SU-DHL-6 (cell line): ENCODE measurements around the gene STK32C.

Experiments used
- H2AFZ ChIP-seq: fragments of 200-600 bp; sonication (generic); 2 replicates; pipeline ENCODE4 v1.6.1; 2014; ENCODE audit warnings: low read depth, mild to moderate bottlenecking, moderate library complexity, mixed read lengths, antibody characterized with exemption, low read length; ENCODE audit not compliant: severe bottlenecking
- H3F3A ChIP-seq: fragments of 200-600 bp; shearing (Covaris generic); 2 replicates; pipeline ENCODE4 v1.6.0; 2016; ENCODE audit warnings: antibody characterized with exemption, mild to moderate bottlenecking; ENCODE audit not compliant: insufficient read depth
- H3K27ac ChIP-seq: fragments of 200-600 bp; sonication (generic); 2 replicates; pipeline ENCODE4 v1.5.1; 2016; ENCODE audit warnings: low read depth, mild to moderate bottlenecking, low read length, moderate library complexity, mixed read lengths
- H3K27me3 ChIP-seq: fragments of 200-600 bp; sonication (generic), shearing (Covaris generic); 2 replicates; pipeline ENCODE4 v1.6.0; 2014; ENCODE audit warnings: mild to moderate bottlenecking, low read length
- H3K36me3 ChIP-seq: fragments of 200-600 bp; sonication (generic); 2 replicates; pipeline ENCODE4 v1.6.1; 2014; ENCODE audit warnings: mild to moderate bottlenecking, low read length, mixed read lengths
- H3K4me2 ChIP-seq: fragments of 300-600, 200-600 bp; shearing (Covaris generic), sonication (generic); 2 replicates; pipeline ENCODE4 v1.6.0; 2014; ENCODE audit warnings: low read length, low read depth, mild to moderate bottlenecking; ENCODE audit not compliant: poor library complexity, severe bottlenecking
- H3K4me3 ChIP-seq: fragments of 200-600 bp; sonication (generic); 2 replicates; pipeline ENCODE4 v1.5.1; 2014; ENCODE audit warnings: antibody characterized with exemption, low read length, mild to moderate bottlenecking, mixed read lengths; ENCODE audit not compliant: insufficient read depth, poor library complexity, severe bottlenecking
- H3K79me2 ChIP-seq: fragments of 200-600 bp; sonication (generic); 2 replicates; pipeline ENCODE4 v1.6.1; 2014; ENCODE audit warnings: mild to moderate bottlenecking, low read length, moderate library complexity; ENCODE audit not compliant: insufficient read depth
- H3K9ac ChIP-seq: fragments of 200-600 bp; sonication (generic); 2 replicates; pipeline ENCODE4 v1.7.0; 2014; ENCODE audit warnings: mild to moderate bottlenecking, low read length
- H3K9me2 ChIP-seq: fragments of 200-600 bp; sonication (generic); replicated peaks from 2 replicates; pipeline ENCODE4 v1.6.1; 2014; ENCODE audit warnings: low read length; ENCODE audit not compliant: insufficient read depth
- H3K9me3 ChIP-seq: fragments of 200-600 bp; sonication (generic); 2 replicates; pipeline ENCODE4 v1.6.1; 2014; ENCODE audit warnings: low read length, mixed read lengths; ENCODE audit not compliant: insufficient read depth
- H4K20me1 ChIP-seq: fragments of 200-600 bp; sonication (generic); 2 replicates; pipeline ENCODE4 v1.6.1; 2014; ENCODE audit warnings: low read depth, mild to moderate bottlenecking, antibody characterized with exemption, low read length, moderate library complexity, mixed read lengths
- EZH2phosphoT487 ChIP-seq: fragments of 200-600 bp; sonication (generic), shearing (Covaris generic); conservative IDR thresholded peaks from 2 replicates; pipeline ENCODE4 v1.6.1; 2018; ENCODE audit warnings: mild to moderate bottlenecking, antibody characterized with exemption, low read length, moderate library complexity, mixed read lengths
- TF ChIP-seq, protein P1 (sequence below): fragments of 200-600 bp; sonication (generic); IDR thresholded peaks from one replicate; pipeline ENCODE4 v1.5.1; 2017; ENCODE audit warnings: antibody characterized with exemption, mild to moderate bottlenecking, low read length, moderate library complexity; ENCODE audit not compliant: insufficient read depth, poor library complexity, severe bottlenecking

STK32C gene

DNA sequence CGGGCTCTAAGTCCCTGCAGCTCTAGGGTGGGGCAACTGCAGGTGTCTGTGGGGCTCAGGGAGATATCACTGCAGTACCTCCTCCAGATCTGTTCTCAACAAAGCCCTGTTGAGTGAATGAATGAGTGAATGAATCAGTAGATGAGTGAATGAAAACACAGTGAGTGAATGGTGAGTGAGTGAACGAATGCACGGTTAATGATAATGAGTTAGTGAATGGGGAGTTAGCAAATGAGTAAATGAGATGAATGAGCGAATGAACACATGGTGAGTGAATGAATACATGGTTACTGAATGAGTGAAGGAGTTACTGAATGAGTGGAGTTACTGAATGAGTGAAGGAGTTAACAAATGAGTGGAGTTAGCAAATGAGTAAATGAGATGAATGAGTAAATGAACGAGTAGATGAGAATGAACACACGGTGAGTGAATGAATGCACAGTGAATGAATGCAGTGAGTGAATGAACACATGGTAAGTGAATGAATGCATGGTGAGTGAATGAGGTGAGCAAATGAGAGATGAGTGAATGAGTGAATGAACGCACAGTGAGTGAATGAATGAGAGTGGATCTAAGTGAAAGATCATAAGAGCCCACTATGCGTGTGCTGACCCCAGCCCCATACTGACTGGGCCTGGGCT lies 34.3 kb downstream of the STK32C start:
- Histone ChIP-seq H3K27me3 (no peaks in the 10 kb centered on the region), H3F3A (no peaks in the 10 kb centered on the region), H3K4me3 (no peak overlapping the region), H3K27ac (no peak overlapping the region), H3K9me2 (no peaks in the 10 kb centered on the region), H3K79me2 (no peaks in the 10 kb centered on the region), H2AFZ (no peak overlapping the region), H3K4me2 (no peak overlapping the region), H4K20me1 (no peaks in the 10 kb centered on the region), H3K9ac (no peak overlapping the region), H3K9me3 (no peaks in the 10 kb centered on the region), H3K36me3 (no peaks in the 10 kb centered on the region)
- TF ChIP-seq, protein P1, sequence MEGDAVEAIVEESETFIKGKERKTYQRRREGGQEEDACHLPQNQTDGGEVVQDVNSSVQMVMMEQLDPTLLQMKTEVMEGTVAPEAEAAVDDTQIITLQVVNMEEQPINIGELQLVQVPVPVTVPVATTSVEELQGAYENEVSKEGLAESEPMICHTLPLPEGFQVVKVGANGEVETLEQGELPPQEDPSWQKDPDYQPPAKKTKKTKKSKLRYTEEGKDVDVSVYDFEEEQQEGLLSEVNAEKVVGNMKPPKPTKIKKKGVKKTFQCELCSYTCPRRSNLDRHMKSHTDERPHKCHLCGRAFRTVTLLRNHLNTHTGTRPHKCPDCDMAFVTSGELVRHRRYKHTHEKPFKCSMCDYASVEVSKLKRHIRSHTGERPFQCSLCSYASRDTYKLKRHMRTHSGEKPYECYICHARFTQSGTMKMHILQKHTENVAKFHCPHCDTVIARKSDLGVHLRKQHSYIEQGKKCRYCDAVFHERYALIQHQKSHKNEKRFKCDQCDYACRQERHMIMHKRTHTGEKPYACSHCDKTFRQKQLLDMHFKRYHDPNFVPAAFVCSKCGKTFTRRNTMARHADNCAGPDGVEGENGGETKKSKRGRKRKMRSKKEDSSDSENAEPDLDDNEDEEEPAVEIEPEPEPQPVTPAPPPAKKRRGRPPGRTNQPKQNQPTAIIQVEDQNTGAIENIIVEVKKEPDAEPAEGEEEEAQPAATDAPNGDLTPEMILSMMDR = no peak
- TF ChIP-seq EZH2phosphoT487 = no peak

DNA sequence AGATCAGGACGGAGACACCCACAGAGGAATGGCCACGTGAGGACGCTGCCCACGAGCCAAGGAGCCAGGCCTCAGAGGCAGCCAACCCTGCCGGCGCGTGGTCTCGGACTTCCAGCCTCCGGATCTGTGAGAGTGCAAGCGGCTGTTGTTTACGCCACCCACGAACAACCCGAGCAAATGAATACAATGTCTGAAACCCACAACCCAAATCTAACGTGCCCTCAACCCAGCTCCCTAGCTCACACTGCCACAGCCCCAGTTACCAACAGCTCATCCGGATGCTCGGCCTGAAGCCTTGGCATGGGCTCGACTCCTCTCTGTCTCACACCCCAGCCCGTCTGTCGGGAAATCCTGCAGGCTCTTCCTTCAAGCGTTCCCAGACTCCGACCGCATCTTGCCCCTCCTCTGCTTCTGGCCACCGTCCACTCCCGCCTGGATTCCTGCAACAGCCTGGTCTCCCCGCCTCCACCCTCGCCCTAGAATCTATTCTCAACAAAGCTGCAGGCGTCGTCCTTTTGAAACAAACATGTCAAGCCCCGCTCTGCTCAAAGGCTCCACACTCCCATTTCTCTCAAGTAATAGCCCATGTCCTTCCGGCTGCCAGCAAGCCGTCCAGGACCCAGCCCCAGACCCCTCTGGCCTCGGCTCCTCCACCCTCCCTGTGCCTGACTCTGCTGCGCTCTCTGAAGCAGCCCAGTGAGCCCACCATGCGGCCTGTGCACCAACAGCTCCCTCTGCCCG lies 35.3 kb downstream of the STK32C start:
- TF ChIP-seq, protein P1 = no peak
- TF ChIP-seq EZH2phosphoT487 = no peak
- Histone ChIP-seq H3K9me2 (no peaks in the 10 kb centered on the region), H3K4me2 (no peak overlapping the region), H3K27ac (no peak overlapping the region), H3K4me3 (no peak overlapping the region), H3K79me2 (no peaks in the 10 kb centered on the region), H3K9me3 (no peaks in the 10 kb centered on the region), H3F3A (no peaks in the 10 kb centered on the region), H2AFZ (no peak overlapping the region), H3K36me3 (no peaks in the 10 kb centered on the region), H3K27me3 (no peaks in the 10 kb centered on the region), H3K9ac (no peak overlapping the region), H4K20me1 (no peaks in the 10 kb centered on the region)

DNA sequence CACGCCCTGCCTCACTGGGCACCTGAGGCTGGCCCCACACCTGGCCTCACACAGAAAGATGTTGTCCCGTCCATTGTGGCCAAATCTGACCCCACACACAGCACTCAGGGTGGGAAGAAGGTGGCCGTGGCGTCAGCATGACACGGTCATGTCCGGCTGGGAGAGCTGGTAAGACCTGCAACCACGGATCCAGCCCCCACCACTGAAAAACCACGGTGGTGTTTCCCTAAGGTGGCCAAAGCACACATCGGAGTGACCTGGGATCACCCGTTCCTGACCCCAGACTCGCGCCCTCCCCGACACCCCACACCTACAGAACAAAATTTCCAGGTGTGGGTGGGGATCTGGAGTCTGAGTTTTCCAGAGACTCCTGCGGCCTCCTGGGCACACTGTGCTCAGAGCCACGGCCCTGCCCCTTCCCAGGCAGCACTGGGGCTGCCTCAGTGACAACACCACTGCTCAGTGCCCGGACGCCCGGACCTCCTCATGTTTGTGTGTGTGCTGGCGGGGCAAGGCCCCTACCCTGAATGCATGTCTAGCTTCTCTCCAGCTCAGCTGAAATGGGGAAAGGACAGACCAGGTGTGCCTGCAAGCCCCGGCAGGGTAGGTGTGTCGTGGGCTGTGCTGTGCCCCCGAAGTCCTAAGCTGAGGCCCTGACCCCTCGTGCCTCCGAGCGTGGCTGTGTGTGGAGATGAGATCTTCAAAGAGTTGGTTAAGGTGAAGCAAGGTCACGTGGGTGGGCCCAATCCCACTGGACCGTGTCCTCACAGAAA lies 36.1 kb downstream of the STK32C start:
- Histone ChIP-seq H3K79me2 (no peaks in the 10 kb centered on the region), H3K4me2 (no peak overlapping the region), H3K36me3 (no peaks in the 10 kb centered on the region), H3F3A (no peaks in the 10 kb centered on the region), H3K9me3 (no peaks in the 10 kb centered on the region), H3K27ac (no peak overlapping the region), H3K9ac (no peak overlapping the region), H3K4me3 (no peak overlapping the region), H4K20me1 (no peaks in the 10 kb centered on the region), H3K9me2 (no peaks in the 10 kb centered on the region), H3K27me3 (no peaks in the 10 kb centered on the region), H2AFZ (no peak overlapping the region)
- TF ChIP-seq EZH2phosphoT487 = no peak
- TF ChIP-seq, protein P1 = no peak
